ENCODE data around the gene MMD.
"Not testable (repeated sequence)": the region's sequence is repeated elsewhere in the genome, so short reads cannot be mapped to it uniquely, and the experiment has no call there.

Gene MMD

GRCh38 chr17:55444471-55445441, 23.1 kb upstream of the MMD start:
- no peak for DNase-seq (ENCODE audit: low read depth)

DNA sequence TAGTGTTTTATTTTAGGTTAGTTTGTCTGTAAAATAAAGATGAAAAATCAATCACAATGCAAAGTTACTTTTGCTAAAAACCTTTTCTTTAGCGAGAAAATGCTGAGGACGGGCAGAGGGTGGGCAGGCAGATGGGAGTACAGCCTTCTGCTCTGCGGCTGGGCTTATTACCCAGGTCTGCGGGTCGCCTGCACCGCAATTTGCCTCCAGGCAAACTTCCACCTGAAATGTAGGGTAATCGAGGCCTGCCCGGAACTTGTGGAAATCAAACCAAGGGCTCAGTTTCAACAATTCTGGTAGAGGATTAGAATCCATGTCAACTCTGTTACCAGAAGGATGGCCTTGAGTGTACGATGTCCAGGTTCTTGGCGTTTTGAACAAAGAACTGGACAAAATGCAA, 22.3 kb upstream of the MMD start:
- DNase-seq (ENCODE audit: low read depth) = no peak

GRCh38 chr17:55442953-55443683, 21.5 kb upstream of the MMD start:
- no peak for DNase-seq (ENCODE audit: low read depth)

DNA sequence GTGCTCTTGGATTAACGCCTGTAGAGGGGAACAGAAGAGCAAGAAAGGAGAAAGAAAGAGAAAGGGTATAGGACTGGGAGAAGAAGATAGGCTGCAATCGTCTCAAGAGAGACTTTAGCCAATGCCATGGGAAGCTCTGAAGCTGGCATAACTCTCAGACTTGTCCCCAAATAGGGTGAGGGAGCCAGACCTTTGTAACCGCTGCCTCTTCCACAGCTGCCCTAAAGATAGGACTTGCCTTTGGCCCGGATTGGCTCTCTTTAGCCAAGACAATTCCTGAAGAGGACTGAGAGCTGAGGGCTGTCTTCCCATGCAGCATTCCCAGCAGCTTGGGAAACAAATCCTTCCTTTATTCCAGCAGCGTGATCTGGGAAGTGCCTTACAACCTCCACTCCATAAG, 20.8 kb upstream of the MMD start:
- no peak for DNase-seq (ENCODE audit: low read depth)

GRCh38 chr17:55441544-55441943, 19.9 kb upstream of the MMD start:
- no peak for DNase-seq (ENCODE audit: low read depth)

DNA sequence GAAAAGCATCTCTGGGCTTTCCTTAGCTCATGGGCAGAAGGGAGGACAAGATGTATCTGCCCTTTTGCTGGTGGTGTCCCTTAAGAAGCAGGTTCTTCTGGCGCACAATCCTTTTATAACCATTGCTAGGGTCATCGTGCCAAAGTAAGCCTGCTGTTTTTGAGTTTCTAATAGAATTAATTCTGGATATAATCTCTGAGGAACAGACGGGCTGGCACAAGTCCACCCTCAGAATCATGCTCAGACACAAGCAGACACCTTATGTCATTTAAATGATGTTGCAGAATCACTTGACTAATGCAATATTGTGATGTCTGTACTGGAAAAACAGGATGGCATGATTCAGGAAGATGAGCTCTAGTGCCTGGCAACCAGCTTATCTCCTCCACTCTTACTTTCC, 18.8 kb upstream of the MMD start:
- DNase-seq (ENCODE audit: low read depth) = no peak

DNA sequence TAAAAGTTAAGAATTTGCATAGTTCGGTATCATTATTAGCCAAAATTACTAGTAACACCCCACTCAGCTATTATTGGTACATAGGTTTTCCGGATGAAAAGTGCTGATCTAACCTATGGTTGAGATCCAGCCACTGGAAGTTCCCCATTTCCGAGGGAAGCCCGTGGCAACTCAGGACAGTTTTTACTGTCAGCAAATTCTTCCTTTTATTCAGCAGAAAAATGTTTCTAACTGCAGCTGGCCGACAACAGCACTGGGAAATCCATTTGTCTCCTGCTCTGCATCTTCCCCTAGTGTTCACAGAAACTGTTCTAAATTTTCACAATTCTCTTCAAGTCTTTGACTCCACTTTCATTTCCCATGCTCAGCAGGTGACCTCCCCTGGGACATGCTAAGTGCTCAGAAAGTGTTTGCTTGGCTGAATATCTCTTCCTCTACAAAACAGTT, 15.5 kb upstream of the MMD start:
- DNase-seq (ENCODE audit: low read depth) = no peak

GRCh38 chr17:55436224-55437158, 14.9 kb upstream of the MMD start:
- no peak for DNase-seq (ENCODE audit: low read depth)

DNA sequence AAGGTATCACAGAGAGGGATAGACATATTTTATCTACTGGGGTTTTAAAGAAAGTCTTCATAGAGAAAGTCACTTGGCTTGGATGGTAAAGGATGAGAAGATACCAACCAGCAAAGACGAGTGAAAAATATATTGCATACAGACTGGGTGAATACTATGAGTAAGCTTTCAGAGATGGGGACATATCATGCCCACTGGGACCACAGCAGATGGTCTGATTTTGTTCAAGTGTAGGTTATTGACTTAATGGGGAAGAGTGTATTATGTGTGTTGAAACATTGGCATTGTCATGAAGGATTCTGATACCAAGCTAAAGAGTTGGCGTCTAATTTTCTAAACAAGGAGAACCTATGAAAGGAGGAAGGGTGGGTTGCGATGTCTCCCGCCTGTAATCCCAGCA, 13.8 kb upstream of the MMD start:
- no peak for DNase-seq (ENCODE audit: low read depth)

DNA sequence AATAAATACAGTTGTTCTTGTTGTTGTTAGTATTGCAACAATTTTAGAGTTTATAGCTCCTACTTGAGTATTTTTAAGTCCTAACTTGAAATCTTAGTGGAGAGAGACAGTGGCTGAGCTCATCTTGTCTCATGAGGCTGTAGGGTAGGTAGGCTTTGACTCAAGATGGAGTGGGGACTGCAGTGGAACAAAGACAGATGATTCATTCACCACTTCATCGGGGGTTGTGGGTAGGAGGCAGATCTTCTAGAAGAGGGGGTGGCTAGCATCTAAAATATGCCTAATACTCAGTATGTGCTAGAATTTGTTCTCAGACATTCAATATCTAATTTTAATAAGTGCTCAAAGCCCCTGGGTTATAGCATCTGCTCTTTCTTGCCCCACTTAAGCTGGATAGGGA, 13.1 kb upstream of the MMD start:
- DNase-seq (ENCODE audit: low read depth) = no peak

- DNase-seq (ENCODE audit: low read depth) = no peak
Measured at GRCh38 chr17:55433629-55434422, 12.2 kb upstream of the MMD start.

- no peak for DNase-seq (ENCODE audit: low read depth)
Measured at GRCh38 chr17:55433029-55433628, 11.5 kb upstream of the MMD start.

GRCh38 chr17:55432358-55433028, 10.9 kb upstream of the MMD start:
- DNase-seq (ENCODE audit: low read depth) = no peak

GRCh38 chr17:55431914-55432313, 10.3 kb upstream of the MMD start:
- DNase-seq (ENCODE audit: low read depth) = not testable (repeated sequence)

DNA sequence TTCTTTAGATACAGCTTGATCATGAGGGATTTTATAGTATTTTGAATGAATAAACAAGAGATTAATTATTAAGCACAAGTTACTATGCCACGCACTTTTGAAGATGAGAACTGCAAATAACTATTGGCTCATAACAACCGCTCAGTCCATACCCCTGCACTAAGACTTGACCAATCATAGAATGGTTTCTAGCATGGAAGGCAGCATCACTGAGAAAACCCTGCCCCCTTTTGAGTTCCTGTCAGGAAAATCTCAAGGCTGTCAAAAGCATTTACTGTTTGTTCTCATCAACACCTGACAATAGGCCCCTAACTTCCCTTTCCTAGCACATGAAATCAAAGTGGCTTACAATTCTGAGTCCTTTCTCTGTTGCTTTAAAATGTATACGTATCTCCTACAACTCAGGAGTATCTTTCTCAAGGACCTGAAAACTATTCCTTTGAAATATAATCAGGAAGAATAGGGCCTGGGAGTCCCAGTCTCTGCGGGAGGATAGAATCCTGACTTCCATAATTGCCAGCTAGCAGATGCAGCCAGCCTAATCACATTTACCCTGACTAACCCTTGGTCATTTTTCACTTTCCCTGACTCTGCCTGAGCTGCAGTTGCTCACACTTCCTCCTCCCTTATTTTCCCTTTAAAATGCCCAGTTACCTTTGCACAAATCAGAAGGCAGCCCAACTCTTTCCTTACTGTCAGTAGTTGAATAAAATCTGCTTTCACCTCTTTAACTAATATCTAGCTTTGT, 9.1 kb upstream of the MMD start:
- DNase-seq (ENCODE audit: low read depth) = no peak

GRCh38 chr17:55427587-55427882, 5.9 kb upstream of the MMD start:
- no peak for DNase-seq (ENCODE audit: low read depth)

GRCh38 chr17:55426851-55427586, 5.4 kb upstream of the MMD start:
- no peak for DNase-seq (ENCODE audit: low read depth)

- DNase-seq (ENCODE audit: low read depth) = no peak
Measured at GRCh38 chr17:55424893-55425540, 3.4 kb upstream of the MMD start.

GRCh38 chr17:55423535-55423934, 1.9 kb upstream of the MMD start:
- no peak for DNase-seq (ENCODE audit: low read depth)
